ENCODE measurements around the gene INS.
"Not testable (repeated sequence)": the region's sequence is repeated elsewhere in the genome, so short reads cannot be mapped to it uniquely, and the experiment has no call there.

The INS gene

DNA sequence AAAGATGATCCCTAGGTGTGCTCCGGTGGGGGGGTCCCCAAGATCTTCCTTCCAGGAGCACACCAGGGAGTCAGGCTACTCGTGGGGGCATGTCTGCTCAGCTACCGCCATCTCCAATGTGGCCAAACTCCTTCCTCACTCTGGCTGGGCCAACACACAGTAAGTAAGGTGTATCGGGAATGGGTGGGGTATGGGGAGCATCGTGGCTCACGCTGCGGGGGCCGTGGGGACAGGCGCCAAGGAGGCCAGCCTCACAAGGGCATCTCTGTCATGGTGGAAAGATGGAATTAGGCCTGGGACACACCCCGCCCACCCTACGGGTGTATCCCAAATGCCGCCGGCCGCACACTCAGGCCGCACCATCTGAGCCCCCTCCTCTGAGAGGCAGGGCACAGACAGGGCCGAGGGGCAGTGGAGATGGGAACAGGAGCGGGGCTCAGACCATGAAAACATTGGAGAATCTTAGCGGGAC is 30.1 kb downstream of the INS start:
- no peak for DNase-seq

- no peak for DNase-seq
Observed at GRCh38 chr11:2129699-2130366, 31.2 kb downstream of the INS start.

DNA sequence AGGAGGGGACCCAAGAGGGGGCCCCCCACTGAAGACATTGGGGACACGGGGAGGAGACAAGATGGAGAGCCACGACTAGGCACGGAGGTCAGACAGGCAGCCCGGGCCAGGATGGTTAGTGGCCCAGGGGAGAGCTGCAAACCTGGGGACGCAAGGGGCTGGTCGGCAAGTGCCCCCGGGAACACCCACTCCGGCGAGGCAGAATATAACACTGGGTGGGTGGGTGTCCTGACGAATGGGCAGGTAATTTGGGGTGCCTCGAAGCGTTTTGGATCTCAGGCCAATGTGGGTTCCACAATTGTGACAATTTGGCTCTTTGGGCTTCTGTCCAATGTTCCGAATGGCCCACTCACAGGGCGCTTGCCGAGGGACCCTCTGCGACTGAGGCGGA is 31.7 kb downstream of the INS start:
- no peak for DNase-seq

DNA sequence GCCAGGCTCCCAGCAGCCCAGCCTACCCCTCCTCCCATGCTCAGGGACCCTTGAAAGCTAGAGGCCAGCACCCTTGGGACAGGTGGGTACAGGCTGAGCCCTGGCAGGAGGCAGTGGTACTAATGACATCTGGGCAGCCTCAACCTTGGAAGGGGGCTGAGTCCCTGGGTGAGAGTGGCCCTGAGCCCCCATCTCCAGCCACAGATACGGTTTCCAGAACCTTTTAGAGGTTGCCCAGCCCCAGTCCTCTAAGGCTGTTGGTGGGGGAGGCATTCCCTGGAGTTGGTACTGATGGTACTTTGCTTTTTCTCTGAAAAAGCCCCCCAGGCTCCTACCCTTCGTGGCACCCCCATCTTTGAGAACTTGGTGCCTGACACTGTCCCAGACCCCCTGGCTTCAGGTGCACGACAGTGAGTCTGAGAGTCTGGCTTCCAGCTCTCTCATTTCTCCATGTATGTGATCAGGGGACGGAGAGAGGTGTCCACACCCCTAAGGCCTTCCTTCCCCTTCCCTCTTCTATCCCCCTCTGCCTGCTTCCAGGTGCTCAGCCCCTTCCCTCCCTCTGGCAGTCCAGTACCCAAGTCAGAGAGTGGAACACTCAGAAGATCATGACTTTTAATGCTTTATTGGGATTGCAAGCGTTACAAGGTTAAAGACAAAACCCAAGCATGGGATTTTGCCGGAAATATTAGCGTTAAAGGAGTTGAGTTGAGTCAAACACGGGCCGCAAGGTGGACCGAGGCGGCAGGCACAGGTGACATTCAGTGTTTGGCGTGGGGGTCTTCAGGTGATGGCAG is 32.3 kb downstream of the INS start:
- DNase-seq, result no peak

GRCh38 chr11:2128130-2128510 is 32.9 kb downstream of the INS start:
- no peak for DNase-seq

GRCh38 chr11:2127482-2128129 is 33.4 kb downstream of the INS start:
- DNase-seq, result no peak

DNA sequence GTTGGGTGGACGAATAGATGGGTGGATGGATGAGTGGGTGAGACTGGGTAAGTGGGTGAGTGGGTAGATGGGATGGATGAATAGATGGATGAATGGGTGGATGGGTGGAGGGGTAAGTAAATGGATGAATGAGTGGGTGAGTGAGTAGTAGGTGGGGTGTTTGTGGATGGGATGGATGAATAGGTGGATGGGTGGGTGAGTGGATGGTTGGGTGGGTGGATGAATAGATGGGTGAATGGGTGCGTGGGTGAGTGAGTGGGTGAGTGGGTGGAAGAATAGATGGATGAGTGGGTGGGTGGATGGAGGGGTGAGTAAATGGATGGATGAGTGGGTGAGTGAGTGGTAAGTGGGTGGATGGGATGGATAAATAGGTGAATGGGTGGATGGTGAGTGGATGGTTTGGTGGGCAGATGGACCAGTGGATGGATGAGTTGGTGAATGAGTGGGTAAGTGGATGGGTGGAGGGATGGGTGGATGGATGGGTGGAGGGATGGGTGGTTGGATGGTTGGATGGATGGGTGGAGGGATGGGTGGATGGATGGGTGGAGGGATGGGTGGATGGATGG is 34.4 kb downstream of the INS start:
- no peak for DNase-seq

DNA sequence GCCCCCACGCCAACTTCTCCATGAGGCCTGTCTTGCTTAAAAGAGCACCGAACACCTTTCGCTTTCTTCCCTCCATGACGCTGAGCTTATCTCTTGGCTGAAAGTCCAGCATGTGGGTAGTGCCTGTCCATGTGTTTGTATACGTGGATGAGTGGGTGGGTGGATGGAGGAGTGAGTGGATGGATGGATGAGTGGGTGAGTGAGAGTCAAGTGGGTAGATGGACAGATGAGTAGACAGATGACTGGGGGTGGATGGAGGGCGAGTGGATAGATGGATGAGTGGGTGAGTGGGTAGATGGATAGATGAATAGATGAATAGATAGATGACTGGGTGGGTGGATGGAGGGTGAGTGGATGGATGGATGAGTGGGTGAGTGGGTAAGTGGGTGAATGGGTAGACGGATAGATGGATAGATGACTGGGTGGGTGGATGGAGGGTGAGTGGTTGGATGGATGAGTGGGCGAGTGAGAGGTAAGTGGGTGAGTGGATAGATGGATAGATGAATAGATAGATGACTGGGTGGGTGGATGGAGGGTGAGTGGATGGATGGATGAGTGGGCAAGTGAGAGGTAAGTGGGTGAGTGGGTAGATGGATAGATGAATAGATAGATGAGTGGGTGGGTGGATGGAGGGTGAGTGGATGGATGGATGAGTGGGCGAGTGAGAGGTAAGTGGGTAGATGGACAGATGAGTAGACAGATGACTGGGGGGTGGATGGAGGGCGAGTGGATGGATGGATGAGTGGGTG is 36.1 kb downstream of the INS start:
- not testable (repeated sequence) for DNase-seq

DNA sequence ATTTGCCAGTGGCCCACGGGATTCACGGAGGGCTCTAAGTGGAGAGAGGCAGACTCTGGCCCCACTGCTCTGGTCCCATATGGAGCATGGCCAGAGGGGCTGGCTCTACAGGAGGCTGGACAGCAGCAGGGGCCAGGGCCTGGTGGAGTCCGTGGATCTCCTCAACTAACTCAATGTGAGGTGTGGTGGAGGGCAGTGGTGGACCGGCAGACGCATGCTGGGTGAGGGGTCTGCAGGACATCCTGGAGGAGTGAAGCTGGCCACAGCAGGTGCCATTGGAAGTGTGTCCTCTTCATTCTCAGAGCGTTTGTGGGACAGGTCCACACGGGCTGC is 37.4 kb downstream of the INS start:
- no peak for DNase-seq

DNA sequence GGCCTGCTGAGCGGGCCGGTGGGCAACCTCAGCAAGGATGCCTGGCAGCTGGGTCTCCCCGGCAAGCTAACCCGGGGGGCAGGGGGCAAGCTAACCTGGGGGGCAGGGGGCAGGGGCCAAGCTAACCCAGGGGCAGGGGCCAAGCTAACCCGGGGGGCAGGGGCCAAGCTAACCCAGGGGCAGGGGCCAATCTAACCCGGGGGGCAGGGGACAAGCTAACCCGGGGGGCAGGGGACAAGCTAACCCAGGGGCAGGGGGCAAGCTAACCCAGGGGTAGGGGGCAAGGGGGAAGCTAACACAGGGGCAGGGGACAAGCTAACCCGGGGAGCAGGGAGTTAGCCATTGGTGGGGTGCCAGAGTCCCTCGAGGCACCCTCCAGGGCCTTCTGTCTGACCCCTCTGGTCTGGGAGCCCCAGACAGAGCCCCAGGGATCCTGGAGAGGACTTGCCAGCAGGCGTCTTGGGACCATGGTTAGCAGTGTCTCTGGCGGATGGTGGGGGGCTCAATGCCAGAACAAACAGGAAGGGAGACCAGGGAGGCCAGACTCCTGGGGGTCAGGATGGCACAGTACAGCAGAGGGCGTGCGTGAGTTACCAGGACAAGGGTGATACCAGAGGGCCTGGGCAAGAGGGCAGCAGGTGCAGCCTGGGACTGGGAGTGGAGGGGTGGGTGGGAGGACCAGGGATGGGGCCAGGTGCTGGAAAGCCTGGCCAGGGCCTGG is 37.9 kb downstream of the INS start:
- DNase-seq, result no peak

DNA sequence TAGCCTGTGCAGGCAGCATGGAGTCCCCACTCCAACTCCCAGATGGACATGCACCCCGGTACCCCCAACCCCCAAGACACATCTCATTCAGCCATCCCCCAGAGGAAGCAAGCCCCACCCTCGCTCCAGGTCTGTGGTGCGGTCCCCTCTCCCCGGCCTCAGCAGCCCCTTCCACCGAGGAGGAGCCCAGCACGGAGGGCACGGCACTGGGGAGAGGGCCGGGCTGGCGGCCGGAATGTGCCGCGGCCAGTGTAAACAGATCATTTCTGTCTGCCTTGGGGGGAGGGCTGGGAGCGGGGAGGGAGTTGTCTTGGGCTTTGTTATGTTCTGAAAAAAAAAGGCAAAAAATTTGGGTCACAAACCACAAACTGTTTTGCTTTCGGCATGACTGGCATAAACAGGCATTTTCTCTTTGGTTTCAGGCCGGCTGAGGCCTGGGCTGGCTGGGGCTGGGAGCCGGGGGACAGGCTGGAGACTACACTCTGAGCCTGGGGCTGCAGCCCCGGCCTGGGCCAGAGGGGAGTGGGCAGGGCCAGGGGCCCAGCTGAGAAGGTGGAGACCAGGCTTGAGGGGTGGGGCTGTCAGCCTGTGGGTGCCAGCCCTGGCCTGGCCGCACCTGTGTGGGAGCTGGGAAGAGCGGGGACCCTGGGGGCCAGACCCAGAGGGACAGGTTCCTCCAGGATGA is 38.6 kb downstream of the INS start:
- no peak for DNase-seq

- no peak for DNase-seq
Observed at GRCh38 chr11:2121227-2122130, 39.5 kb downstream of the INS start.

DNA sequence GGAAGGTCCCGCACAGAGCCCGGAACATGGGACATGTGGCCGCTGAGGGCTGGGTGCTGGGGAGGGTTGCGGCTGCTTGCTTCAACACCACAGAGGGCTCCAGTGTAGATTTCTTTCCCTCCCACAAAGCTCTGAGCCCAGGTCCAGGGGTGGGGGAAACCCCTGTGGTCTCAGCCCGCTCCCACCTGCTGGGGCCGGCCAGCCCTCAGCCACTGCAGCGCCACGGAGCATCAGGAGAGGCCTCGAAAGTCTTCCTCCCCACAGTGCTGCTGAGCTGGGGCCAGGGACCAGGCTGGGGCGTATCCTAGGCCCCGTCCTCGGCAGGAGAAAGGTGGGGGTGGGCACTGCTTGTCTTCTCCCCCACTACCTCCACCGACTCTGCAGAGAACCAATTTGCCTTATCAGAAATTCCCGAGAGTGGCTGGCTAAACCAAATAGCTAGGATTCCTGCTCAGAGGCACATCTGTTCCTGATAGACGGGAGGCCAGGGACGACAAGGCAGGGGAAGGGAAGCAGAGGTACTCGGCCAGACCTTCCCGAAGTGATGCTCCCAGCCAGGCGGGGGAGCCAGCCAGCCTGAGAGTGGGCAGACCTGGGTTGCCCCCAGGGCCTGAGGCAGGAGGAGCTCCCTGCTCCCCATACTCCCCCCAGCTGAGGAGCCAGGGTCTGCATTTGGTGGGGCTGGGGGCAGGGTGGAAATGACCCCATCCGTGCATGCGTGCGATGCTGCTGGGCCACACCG is 40.5 kb downstream of the INS start:
- DNase-seq, result no peak

DNA sequence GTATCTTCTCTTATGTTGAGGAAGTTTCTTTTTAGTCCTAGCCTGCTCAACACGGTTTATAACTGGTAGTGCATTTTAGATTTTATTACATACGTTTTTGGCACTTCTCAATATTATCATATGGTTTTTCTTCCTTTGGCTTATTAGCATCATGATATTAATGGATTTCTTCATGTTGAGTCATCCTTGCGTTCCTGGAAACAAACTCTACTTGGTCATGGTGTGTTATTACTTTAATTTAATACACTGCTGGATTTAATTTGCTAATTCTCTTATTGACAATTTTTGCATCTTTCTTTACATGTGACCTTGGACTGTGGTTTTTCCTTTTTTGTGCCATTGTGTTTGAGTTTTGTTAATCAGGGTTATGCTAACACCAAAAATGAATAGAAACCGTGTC is 42.3 kb downstream of the INS start:
- DNase-seq, result no peak

DNA sequence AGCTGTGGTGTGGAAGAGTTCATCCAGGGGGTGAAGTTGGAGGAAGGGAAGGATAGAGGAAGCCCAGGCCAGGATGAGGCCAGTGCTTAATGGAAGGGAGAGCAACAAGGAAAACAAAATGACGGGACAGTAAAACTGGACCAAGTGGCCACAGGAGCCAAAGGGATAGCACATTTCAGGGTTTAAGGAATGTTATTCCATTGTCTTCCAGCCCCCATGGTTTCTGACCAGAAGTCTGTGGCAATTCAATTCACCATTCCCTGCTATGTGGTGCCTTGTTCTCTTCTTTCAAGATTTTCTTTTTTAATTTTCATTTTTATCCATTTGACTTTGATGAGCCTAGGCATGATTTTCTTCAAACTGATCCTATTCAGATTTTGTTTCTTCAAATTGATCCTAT is 44.3 kb downstream of the INS start:
- DNase-seq, result no peak

- no peak for DNase-seq
Observed at GRCh38 chr11:2115308-2115707, 45.7 kb downstream of the INS start.

DNA sequence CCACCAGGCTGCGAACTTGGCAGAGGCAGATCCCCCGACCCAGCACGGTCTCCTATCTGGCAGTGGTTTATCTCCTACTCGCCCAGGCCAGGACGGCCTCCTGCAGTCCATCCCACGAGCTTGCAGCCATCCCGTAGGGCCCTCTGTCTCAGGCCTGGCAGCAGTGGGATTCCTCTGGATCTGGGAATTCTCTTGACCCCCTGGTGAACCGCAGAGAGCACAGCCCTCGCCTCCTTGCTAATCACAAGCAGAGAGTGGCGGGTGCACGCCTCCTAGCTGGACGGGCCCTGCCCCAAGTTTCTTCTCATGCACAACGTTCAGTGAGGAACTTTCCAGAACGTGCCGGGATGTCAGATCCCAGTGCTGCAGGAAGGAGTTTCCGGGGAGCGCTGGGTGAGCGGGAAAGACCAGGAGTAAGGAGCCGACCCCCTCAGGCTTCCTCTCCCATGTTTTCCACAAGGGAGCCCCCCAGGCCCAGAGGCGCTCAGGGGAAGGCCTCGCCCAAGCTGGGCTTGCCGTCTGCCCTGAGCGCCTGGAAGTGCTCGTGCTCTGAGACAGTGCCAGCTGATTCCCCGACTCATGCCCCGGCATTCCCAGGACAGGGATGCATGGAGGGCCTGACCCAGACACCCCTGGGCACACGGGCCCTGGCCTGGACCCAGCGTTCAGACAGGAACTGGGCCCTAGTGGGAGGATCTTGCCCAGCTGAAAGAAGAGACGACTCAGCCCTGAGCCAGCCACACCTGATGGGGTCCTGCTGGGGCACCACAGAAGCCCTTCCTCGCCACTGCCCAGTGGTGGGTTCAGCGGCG is 46.4 kb downstream of the INS start:
- DNase-seq, result no peak

GRCh38 chr11:2113776-2114175 is 47.2 kb downstream of the INS start:
- no peak for DNase-seq

- no peak for DNase-seq
Observed at GRCh38 chr11:2110521-2110920, 50.5 kb downstream of the INS start.

All from NCI-H345 (cell line).